ENCODE measurements around the gene LMNTD1.

- TF ChIP-seq, protein P1, sequence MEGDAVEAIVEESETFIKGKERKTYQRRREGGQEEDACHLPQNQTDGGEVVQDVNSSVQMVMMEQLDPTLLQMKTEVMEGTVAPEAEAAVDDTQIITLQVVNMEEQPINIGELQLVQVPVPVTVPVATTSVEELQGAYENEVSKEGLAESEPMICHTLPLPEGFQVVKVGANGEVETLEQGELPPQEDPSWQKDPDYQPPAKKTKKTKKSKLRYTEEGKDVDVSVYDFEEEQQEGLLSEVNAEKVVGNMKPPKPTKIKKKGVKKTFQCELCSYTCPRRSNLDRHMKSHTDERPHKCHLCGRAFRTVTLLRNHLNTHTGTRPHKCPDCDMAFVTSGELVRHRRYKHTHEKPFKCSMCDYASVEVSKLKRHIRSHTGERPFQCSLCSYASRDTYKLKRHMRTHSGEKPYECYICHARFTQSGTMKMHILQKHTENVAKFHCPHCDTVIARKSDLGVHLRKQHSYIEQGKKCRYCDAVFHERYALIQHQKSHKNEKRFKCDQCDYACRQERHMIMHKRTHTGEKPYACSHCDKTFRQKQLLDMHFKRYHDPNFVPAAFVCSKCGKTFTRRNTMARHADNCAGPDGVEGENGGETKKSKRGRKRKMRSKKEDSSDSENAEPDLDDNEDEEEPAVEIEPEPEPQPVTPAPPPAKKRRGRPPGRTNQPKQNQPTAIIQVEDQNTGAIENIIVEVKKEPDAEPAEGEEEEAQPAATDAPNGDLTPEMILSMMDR (IDR thresholded peaks at IDR 0.05; ENCODE audit: poor library complexity), result no peak
- no peak for TF ChIP-seq EZH2 (IDR thresholded peaks at IDR 0.05; ENCODE audit: borderline replicate concordance)
These were observed 38.1 kb upstream of the LMNTD1 start for GRCh38 chr12:25591144-25591543.

Data from hepatocyte (in vitro differentiated cells).